ENCODE data around the gene HOXC6. TPM values are rescaled to one million over a fixed set of nuclear protein-coding genes. Genes with fewer than 3 reads are reported as not detected.

Gene HOXC6
- total RNA-seq, 1 experiment from 2014 or later: not detected

GRCh38 chr12:53984901-53985691 lies 43.1 kb upstream of the HOXC6 start, which contains the start of gene HOXC10:
TSS of gene HOXC10 (plus strand) at chr12:53985146. CDS start at chr12:53985260, 114 bp downstream.
- H3K36me3 Mint-ChIP-seq: no peaks in the 10 kb centered on the region
- CTCF ChIA-PET: interaction anchor here (0.5 to 5.1 kb wide), 35 partner anchors 9 to 341 kb away, joined by 3 to 43 read pairs (median 5); partner anchors contain the start of genes HOXC12, HOXC13, HOXC5 and HOXC6
- DNase-seq (ENCODE audit: low spot score) (peak; percentile 95), ATAC-seq (peak; percentile 56)
- POLR2A ChIA-PET: interaction anchor here (0.9 kb wide), 1 partner anchor 31 kb away, joined by 3 read pairs; no protein-coding TSS in a partner anchor
- H3K4me1 Mint-ChIP-seq: peaks cover 33% of the 10 kb centered on the region
- H3K9me3 Mint-ChIP-seq: no peaks in the 10 kb centered on the region
- peak within 1 kb of the TSS; percentile 52 for H3K4me3 Mint-ChIP-seq
- TF ChIP-seq E2F1 (CRISPR knock-in tag; IDR thresholded peaks at IDR 0.05): no peak
- TF ChIP-seq JAZF1 (CRISPR knock-in tag; IDR thresholded peaks at IDR 0.05): no peak
- no peak for TF ChIP-seq ZNF121 (CRISPR knock-in tag; IDR thresholded peaks at IDR 0.05)
- TF ChIP-seq IRF2 (CRISPR knock-in tag; IDR thresholded peaks at IDR 0.05; ENCODE audit: borderline replicate concordance, low read depth): no peak
- TF ChIP-seq, protein P1, sequence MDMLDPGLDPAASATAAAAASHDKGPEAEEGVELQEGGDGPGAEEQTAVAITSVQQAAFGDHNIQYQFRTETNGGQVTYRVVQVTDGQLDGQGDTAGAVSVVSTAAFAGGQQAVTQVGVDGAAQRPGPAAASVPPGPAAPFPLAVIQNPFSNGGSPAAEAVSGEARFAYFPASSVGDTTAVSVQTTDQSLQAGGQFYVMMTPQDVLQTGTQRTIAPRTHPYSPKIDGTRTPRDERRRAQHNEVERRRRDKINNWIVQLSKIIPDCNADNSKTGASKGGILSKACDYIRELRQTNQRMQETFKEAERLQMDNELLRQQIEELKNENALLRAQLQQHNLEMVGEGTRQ (CRISPR knock-in tag; IDR thresholded peaks at IDR 0.05): peak; percentile 74
- TF ChIP-seq, protein P2, sequence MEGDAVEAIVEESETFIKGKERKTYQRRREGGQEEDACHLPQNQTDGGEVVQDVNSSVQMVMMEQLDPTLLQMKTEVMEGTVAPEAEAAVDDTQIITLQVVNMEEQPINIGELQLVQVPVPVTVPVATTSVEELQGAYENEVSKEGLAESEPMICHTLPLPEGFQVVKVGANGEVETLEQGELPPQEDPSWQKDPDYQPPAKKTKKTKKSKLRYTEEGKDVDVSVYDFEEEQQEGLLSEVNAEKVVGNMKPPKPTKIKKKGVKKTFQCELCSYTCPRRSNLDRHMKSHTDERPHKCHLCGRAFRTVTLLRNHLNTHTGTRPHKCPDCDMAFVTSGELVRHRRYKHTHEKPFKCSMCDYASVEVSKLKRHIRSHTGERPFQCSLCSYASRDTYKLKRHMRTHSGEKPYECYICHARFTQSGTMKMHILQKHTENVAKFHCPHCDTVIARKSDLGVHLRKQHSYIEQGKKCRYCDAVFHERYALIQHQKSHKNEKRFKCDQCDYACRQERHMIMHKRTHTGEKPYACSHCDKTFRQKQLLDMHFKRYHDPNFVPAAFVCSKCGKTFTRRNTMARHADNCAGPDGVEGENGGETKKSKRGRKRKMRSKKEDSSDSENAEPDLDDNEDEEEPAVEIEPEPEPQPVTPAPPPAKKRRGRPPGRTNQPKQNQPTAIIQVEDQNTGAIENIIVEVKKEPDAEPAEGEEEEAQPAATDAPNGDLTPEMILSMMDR (IDR thresholded peaks at IDR 0.05): peak; percentile 76
- TF ChIP-seq USF1 (CRISPR knock-in tag; IDR thresholded peaks at IDR 0.05): peak; percentile 74
- TF ChIP-seq ZNF425 (CRISPR knock-in tag; conservative IDR thresholded peaks at IDR 0.05): no peak
- TF ChIP-seq PRDM15 (CRISPR knock-in tag; IDR thresholded peaks at IDR 0.05): no peak
- TF ChIP-seq ETV6 (CRISPR knock-in tag; IDR thresholded peaks at IDR 0.05): 0 out of 2 replicates have a peak, but pooled peaks have one; percentile 23
- no peak for TF ChIP-seq ZNF532 (CRISPR knock-in tag; IDR thresholded peaks at IDR 0.05; ENCODE audit: borderline replicate concordance)
- H3K27ac Mint-ChIP-seq: no peak within 1 kb of the TSS
- H3K27me3 Mint-ChIP-seq (ENCODE audit: low read depth): peaks cover 100% of the 10 kb centered on the region

All from WTC11 (cell line).